Sigmoid colon (tissue), 7 donors: ENCODE results near the gene S100A1. TPM values are rescaled to one million over a fixed set of nuclear protein-coding genes. Genes with fewer than 3 reads are reported as not detected.
"Not testable (repeated sequence)": the region's sequence is repeated elsewhere in the genome, so short reads cannot be mapped to it uniquely, and the experiment has no call there.

ENCODE experiments used
- DNase-seq: peaks from one replicate; pipeline ENCODE4 v3.0.0-alpha.2; 2019
- H3K27ac ChIP-seq, 4 donors: fragments of 200-600 bp; sonication (generic); one replicate each; pipeline ENCODE4 v1.5.1; 2016 to 2019; ENCODE audit warnings: mild to moderate bottlenecking in 1 of 4
- H3K27me3 ChIP-seq, 3 donors: fragments of 200-600 bp; sonication (generic); one replicate each; pipeline ENCODE4 v1.5.1; 2019; ENCODE audit warnings: mild to moderate bottlenecking in 1 of 3
- H3K36me3 ChIP-seq, 4 donors: fragments of 200-600 bp; sonication (generic); one replicate each; pipeline ENCODE4 v1.5.1; 2016 to 2019
- H3K4me1 ChIP-seq, 4 donors: fragments of 200-600 bp; sonication (generic); one replicate each; pipeline ENCODE4 v1.5.1; 2017 to 2019
- H3K4me3 ChIP-seq, 4 donors: fragments of 200-600 bp; sonication (generic); one replicate each; pipeline ENCODE4 v1.5.1; 2017 to 2019; ENCODE audit warnings: mild to moderate bottlenecking in 2 of 4, moderate library complexity in 1 of 4
- H3K9me3 ChIP-seq, 4 donors: fragments of 200-600 bp in 3 of 4; sonication (generic) in 3 of 4; one replicate each; pipeline versions ENCODE4 v1.5.1 to v1.6.1; 2013 to 2019
- CTCF ChIP-seq, 4 experiments: fragments of 450-650 bp in 3 of 4; fragments of 200-600 bp in 1 of 4; IDR thresholded peaks; one replicate each; pipeline ENCODE4 v1.5.1; 2016 to 2019; ENCODE audit warnings: antibody characterized with exemption in 4 of 4, mild to moderate bottlenecking in 3 of 4, moderate library complexity in 2 of 4
- EP300 ChIP-seq, 4 donors: sonication (generic); formaldehyde crosslinking; IDR thresholded peaks; one replicate each; pipeline ENCODE4 v1.6.1; 2017; ENCODE audit warnings: antibody characterized with exemption in 4 of 4
- POLR2A ChIP-seq, 2 donors: fragments of 450-650 bp; IDR thresholded peaks; one replicate each; pipeline ENCODE4 v1.6.1; 2016; ENCODE audit warnings: antibody characterized with exemption in 2 of 2, mild to moderate bottlenecking in 2 of 2, moderate library complexity in 2 of 2
- POLR2AphosphoS5 ChIP-seq, 4 donors: sonication (generic); formaldehyde crosslinking; IDR thresholded peaks; one replicate each; pipeline ENCODE4 v1.6.1; 2017; ENCODE audit warnings: antibody characterized with exemption in 4 of 4
- WGBS, 2 donors: extraction: QIAGEN DNeasy Blood & Tissue Kit; methylation state at CpG; one replicate each; pipeline ENCODE4 v1.1.7; 2013; 5-methylcytosine and 5-hydroxymethylcytosine counted together
- intact Hi-C: fragments of 100-400 bp; cut with DNase I; formaldehyde crosslinking; loops from one replicate; pipeline ENCODE4 v1.15.1; 2023
- polyA plus RNA-seq, 3 donors: library from polyadenylated mRNA; stranded (reverse); fragments of 200-250 nt; gene quantifications; one replicate each; pipeline ENCODE4 v1.2.3, GENCODE V29; 2013
- total RNA-seq, 4 donors: library from RNA; depleted of rRNA; stranded (reverse); fragments of >200 nt; gene quantifications; one replicate each; pipeline ENCODE4 v1.1.0, GENCODE V29; 2016
- donor health status: healthy with polysubstance abuse.
- donor health status: Bipolar disorder and iron deficiency.
- donor health status: healthy.

The S100A1 gene
- total and polyA plus RNA-seq, 7 donors = 2.3 to 22.2 (median 6.6) TPM

- 50 to 79% methylated on average over 6 of the region's 6 CpGs for WGBS, 2 donors
- H3K4me1 ChIP-seq = peaks cover 0 to 43% (median 30%) of the 10 kb centered on the region in 4 donors
- TF ChIP-seq EP300 (IDR thresholded peaks at IDR 0.05) (no peak), POLR2AphosphoS5 (IDR thresholded peaks at IDR 0.05) (no peak), CTCF (IDR thresholded peaks at IDR 0.05) (no peak), POLR2A (IDR thresholded peaks at IDR 0.05) (no peak)
- no peaks in the 10 kb centered on the region for H3K27me3 ChIP-seq
- intact Hi-C loops = no loop called here
- no peak overlapping the region for H3K4me3 ChIP-seq
- peaks cover 41 to 76% (median 55%) of the 10 kb centered on the region in 4 donors for H3K36me3 ChIP-seq
- DNase-seq = no peak
- H3K9me3 ChIP-seq = no peaks in the 10 kb centered on the region
- H3K27ac ChIP-seq = no peak overlapping the region
Observed at GRCh38 chr1:153638261-153638660, 10.0 kb downstream of the S100A1 start.

GRCh38 chr1:153639280-153639679 is 11.0 kb downstream of the S100A1 start:
- peaks cover 0 to 50% (median 34%) of the 10 kb centered on the region in 4 donors for H3K4me1 ChIP-seq
- DNase-seq = no peak
- TF ChIP-seq POLR2A (IDR thresholded peaks at IDR 0.05) (no peak), POLR2AphosphoS5 (IDR thresholded peaks at IDR 0.05) (no peak), EP300 (IDR thresholded peaks at IDR 0.05) (no peak), CTCF (IDR thresholded peaks at IDR 0.05) (no peak)
- no peak overlapping the region for H3K4me3 ChIP-seq
- no peaks in the 10 kb centered on the region for H3K27me3 ChIP-seq
- no peak overlapping the region for H3K27ac ChIP-seq
- H3K9me3 ChIP-seq = no peaks in the 10 kb centered on the region
- peaks cover 42 to 86% (median 61%) of the 10 kb centered on the region in 4 donors for H3K36me3 ChIP-seq
- intact Hi-C loops = no loop called here
- 86 to 87% methylated on average over 3 of the region's 3 CpGs for WGBS, 2 donors

GRCh38 chr1:153640213-153640612 is 12.0 kb downstream of the S100A1 start:
- DNase-seq, intact Hi-C loops, H3K27ac ChIP-seq, H3K4me3 ChIP-seq, H3K9me3 ChIP-seq, H3K27me3 ChIP-seq: not testable (repeated sequence)
- Histone ChIP-seq H3K36me3 (peaks cover 44 to 95% (median 68%) of the 10 kb centered on the region in 4 donors), H3K4me1 (peaks cover 0 to 46% (median 29%) of the 10 kb centered on the region in 4 donors)
- WGBS, 2 donors = 97% methylated on average over 5 of the region's 5 CpGs

GRCh38 chr1:153640861-153641260 is 12.6 kb downstream of the S100A1 start:
- no peak overlapping the region for H3K27ac ChIP-seq
- no peak for DNase-seq
- H3K4me1 ChIP-seq = peaks cover 0 to 40% (median 22%) of the 10 kb centered on the region in 4 donors
- intact Hi-C loops = no loop called here
- WGBS, 2 donors = 75 to 79% methylated on average over 6 of the region's 6 CpGs
- TF ChIP-seq EP300 (IDR thresholded peaks at IDR 0.05) (no peak), POLR2AphosphoS5 (IDR thresholded peaks at IDR 0.05) (no peak)
- no peaks in the 10 kb centered on the region for H3K27me3 ChIP-seq
- H3K36me3 ChIP-seq = peaks cover 50 to 100% (median 74%) of the 10 kb centered on the region in 4 donors
- no peak overlapping the region for H3K4me3 ChIP-seq
- no peaks in the 10 kb centered on the region for H3K9me3 ChIP-seq

- intact Hi-C loops = no loop called here
- Histone ChIP-seq H3K36me3 (peaks cover 44 to 100% (median 72%) of the 10 kb centered on the region in 4 donors), H3K27ac (no peak overlapping the region), H3K4me3 (no peak overlapping the region), H3K4me1 (peaks cover 0 to 27% (median 14%) of the 10 kb centered on the region in 4 donors), H3K27me3 (no peaks in the 10 kb centered on the region), H3K9me3 (no peaks in the 10 kb centered on the region)
- 90 to 91% methylated on average over 11 of the region's 11 CpGs for WGBS, 2 donors
- TF ChIP-seq EP300 (IDR thresholded peaks at IDR 0.05) = no peak
- TF ChIP-seq POLR2A (IDR thresholded peaks at IDR 0.05) = no peak
- no peak for TF ChIP-seq POLR2AphosphoS5 (IDR thresholded peaks at IDR 0.05)
- TF ChIP-seq CTCF (IDR thresholded peaks at IDR 0.05) = no peak
- no peak for DNase-seq
Observed at GRCh38 chr1:153642161-153642560, 13.9 kb downstream of the S100A1 start.

GRCh38 chr1:153643100-153643499 is 14.9 kb downstream of the S100A1 start:
- peaks cover 0 to 19% (median 9%) of the 10 kb centered on the region in 4 donors for H3K4me1 ChIP-seq

More at GRCh38 chr1:153643100-153643499, 14.9 kb downstream of the S100A1 start:
- Histone ChIP-seq H3K36me3 (peaks cover 39 to 91% (median 66%) of the 10 kb centered on the region in 4 donors), H3K4me3 (no peak overlapping the region), H3K27me3 (no peaks in the 10 kb centered on the region), H3K27ac (no peak overlapping the region), H3K9me3 (no peaks in the 10 kb centered on the region)
- DNase-seq = no peak
- intact Hi-C loops = no loop called here
- TF ChIP-seq CTCF (IDR thresholded peaks at IDR 0.05) = no peak
- no peak for TF ChIP-seq POLR2A (IDR thresholded peaks at IDR 0.05)
- TF ChIP-seq EP300 (IDR thresholded peaks at IDR 0.05) = no peak
- no peak for TF ChIP-seq POLR2AphosphoS5 (IDR thresholded peaks at IDR 0.05)
- WGBS, 2 donors = 93 to 95% methylated on average over 11 of the region's 11 CpGs
